C4-2B (cell line): ENCODE data around the gene ILF2.

Source experiments
- CTCF ChIP-seq: fragments of 450-650 bp; conservative IDR thresholded peaks from 2 replicates; pipeline ENCODE4 v1.5.1; 2017; ENCODE audit warnings: mild to moderate bottlenecking
- ZFX ChIP-seq: fragments of 450-650 bp; IDR thresholded peaks from 2 replicates; pipeline ENCODE4 v1.6.1; 2017

- TF ChIP-seq CTCF: no peak
- TF ChIP-seq ZFX: no peak
Observed at GRCh38 chr1:153646672-153647345, 24.0 kb downstream of the ILF2 start.
